ENCODE data around the gene TNRC6B. TPM values are rescaled to one million over a fixed set of nuclear protein-coding genes. Genes with fewer than 3 reads are reported as not detected.

The TNRC6B gene
- total RNA-seq, 2 experiments from 2014 or later = 65.1 to 65.2 TPM

DNA sequence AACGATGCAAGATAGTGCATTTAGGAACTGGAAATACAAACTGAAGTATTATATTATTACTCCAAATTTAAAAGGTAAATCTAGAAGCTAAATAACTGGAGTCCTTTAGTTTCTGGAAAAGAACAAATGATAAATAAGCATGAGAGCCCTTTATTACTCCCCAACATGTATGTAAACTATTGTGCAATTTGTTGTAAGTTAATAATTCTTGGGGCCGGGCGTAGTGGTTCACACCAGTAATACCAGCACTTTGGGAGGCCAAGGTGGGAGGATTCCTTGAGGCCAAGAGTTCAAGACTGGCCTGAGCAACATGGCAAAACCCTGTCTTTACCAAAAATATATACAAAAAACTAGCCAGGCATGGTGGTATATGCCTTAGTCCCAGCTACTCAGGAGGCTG, 203.7 kb downstream of the TNRC6B start:
- POLR2A ChIA-PET = no interaction called here
- DNase-seq = no peak
- Mint-ChIP-seq H3K36me3 (ENCODE audit: low read depth) (peaks cover 24% of the 10 kb centered on the region), H3K4me3 (no peak overlapping the region), H3K9me3 (no peaks in the 10 kb centered on the region), H3K27ac (no peak overlapping the region), H3K27me3 (no peaks in the 10 kb centered on the region), H3K4me1 (peaks cover 40% of the 10 kb centered on the region)
- CTCF ChIA-PET = interaction anchor here (1.0 to 1.4 kb wide), 2 partner anchors 16 to 19 kb away, joined by 3 to 4 read pairs; no protein-coding TSS in a partner anchor

DNA sequence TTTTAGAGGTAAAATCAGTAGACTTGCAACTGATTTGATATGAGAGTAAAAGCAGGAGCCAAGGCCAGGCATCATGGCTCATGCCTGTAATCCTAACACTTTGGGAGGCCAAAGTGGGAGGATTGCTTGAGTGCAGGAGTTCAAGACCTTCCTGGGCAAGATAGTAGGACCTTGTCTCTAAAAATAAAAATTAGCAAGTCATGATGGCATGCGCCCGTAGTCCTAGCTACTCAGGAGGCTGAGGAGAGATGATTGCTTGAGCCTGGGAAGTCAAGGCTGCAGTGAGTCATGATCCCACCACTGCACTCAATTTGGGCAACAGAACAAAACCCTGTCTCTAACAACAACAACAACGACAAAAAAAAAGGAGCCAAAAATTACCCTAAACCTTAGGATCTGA, 206.2 kb downstream of the TNRC6B start:
- Mint-ChIP-seq H3K27me3 (no peaks in the 10 kb centered on the region), H3K4me1 (peaks cover 58% of the 10 kb centered on the region), H3K4me3 (no peak overlapping the region), H3K9me3 (no peaks in the 10 kb centered on the region), H3K36me3 (ENCODE audit: low read depth) (peaks cover 32% of the 10 kb centered on the region), H3K27ac (peak overlapping the region; percentile 51)
- ChIA-PET CTCF (interaction anchor here (1.3 kb wide), 1 partner anchor 15 kb away, joined by 3 read pairs; no protein-coding TSS in a partner anchor), POLR2A (no interaction called here)
- DNase-seq = no peak

DNA sequence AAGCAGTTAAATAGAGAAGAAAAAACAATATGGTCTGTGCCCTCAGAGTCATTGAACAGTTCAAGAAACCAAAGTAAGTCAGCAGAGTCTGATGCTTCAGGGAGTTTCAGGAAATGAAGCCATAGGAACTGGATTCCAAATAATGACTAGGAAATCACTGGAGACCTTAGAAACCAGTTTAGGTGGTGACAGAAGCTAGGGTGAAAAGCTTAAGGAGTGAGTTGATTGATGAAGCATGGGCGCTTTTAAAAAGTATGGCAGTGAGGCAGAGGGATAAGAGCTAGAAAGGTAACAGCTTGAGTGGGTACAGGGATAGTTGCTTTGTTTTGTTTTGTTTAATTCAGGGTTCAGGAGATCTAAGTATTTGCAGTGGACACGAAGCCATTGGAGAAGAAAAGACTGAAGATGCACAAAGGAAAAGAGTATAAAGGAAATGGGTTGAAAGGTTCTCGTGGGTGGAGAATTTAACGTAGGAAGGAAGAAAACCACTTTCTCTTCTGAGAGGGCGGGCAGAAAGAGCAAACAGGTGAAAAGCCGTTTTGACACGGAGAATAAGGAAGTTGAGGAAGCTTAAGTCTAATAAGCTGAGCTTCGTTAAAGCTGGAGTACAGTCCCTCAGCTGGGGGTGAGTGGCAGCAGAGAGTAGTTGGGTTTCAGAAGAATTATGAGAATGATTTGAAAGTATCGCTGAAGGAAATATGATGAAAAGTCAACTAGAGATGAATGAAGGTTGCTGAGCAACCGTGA, 207.5 kb downstream of the TNRC6B start:
- H3K4me3 Mint-ChIP-seq = peak overlapping the region; percentile 70
- H3K36me3 Mint-ChIP-seq (ENCODE audit: low read depth) = peaks cover 31% of the 10 kb centered on the region
- peaks cover 58% of the 10 kb centered on the region for H3K4me1 Mint-ChIP-seq
- no peaks in the 10 kb centered on the region for H3K9me3 Mint-ChIP-seq
- ChIA-PET CTCF (interaction anchor here (0.7 to 1.4 kb wide), 3 partner anchors 11 to 895 kb away, joined by 3 to 4 read pairs (median 3); no protein-coding TSS in a partner anchor), POLR2A (interaction anchor here (0.6 kb wide), 2 partner anchors 75 to 1083 kb away, joined by 3 read pairs; partner anchors contain the start of gene PHF5A)
- H3K27me3 Mint-ChIP-seq = no peaks in the 10 kb centered on the region
- DNase-seq = peak; percentile 55
- peak overlapping the region; percentile 94 for H3K27ac Mint-ChIP-seq

Other genes with a start within 250 kb of the TNRC6B start
- gene TMA7B, start 217.5 kb upstream of the TNRC6B start, total RNA-seq = 1 to 10 TPM; 4.7 to 5.4 TPM
- gene FAM83F, start 183.0 kb upstream of the TNRC6B start, total RNA-seq = under 1 TPM; 0.04 to 0.05 TPM
- 100 to 1,000 TPM; 124 to 130 TPM for gene ADSL, start 168.6 kb downstream of the TNRC6B start, total RNA-seq
- gene SGSM3, start 192.7 kb downstream of the TNRC6B start, total RNA-seq = 10 to 100 TPM; 79.6 to 92.4 TPM

Measured in activated CD4-positive, alpha-beta T cell treated with anti-CD3 and anti-CD28 coated beads, Interleukin-2, amount 10 ng/mL, durations not matched to agents 7 days and 5 days (primary cell).